Kidney (tissue), 22 donors: ENCODE measurements around the gene URM1. TPM values are rescaled to one million over a fixed set of nuclear protein-coding genes. Genes with fewer than 3 reads are reported as not detected.

ENCODE experiments used
- DNase-seq, 5 donors: peaks; one replicate each; pipeline ENCODE4 v3.0.0-alpha.2; 2013 to 2020
- FAIRE-seq: peaks from 2 replicates; lab custom pipeline; 2012; peaks lifted over from hg19 to GRCh38; lab: Jason Lieb, UNC
- H3K27ac ChIP-seq, 2 donors: one replicate each; pipeline ENCODE4 v1.7.0; 2013; ENCODE audit warnings: low read depth in 2 of 2, low read length in 2 of 2, inconsistent platforms in 1 of 2
- H3K27me3 ChIP-seq: one replicate; pipeline ENCODE4 v1.7.1; 2013; ENCODE audit warnings: low read length, inconsistent platforms; ENCODE audit not compliant: control insufficient read depth, insufficient read depth
- H3K36me3 ChIP-seq, 3 donors: one replicate each; pipeline versions ENCODE4 v1.7.0 to v1.7.1; 2013; ENCODE audit warnings: low read length in 3 of 3, control low read depth in 1 of 3, inconsistent platforms in 1 of 3; ENCODE audit not compliant: insufficient read depth in 3 of 3, control insufficient read depth in 2 of 3
- H3K4me1 ChIP-seq, 3 donors: one replicate each; pipeline versions ENCODE4 v1.7.0 to v1.7.1; 2013; ENCODE audit warnings: low read length in 3 of 3, inconsistent platforms in 1 of 3, low read depth in 1 of 3; ENCODE audit not compliant: control insufficient read depth in 2 of 3, insufficient read depth in 2 of 3
- H3K4me3 ChIP-seq, 3 donors: one replicate each; pipeline versions ENCODE4 v1.7.0 to v1.8.1; 2013; ENCODE audit warnings: low read length in 3 of 3, control low read depth in 1 of 3, inconsistent platforms in 1 of 3
- H3K9ac ChIP-seq, 3 donors: one replicate each; pipeline versions ENCODE4 v1.7.0 to v1.7.1; 2013; ENCODE audit warnings: low read length in 3 of 3, control low read depth in 1 of 3, inconsistent platforms in 1 of 3
- H3K9me3 ChIP-seq, 3 donors: one replicate each; pipeline versions ENCODE4 v1.7.0 to v1.7.1; 2013; ENCODE audit warnings: low read length in 3 of 3, control low read depth in 1 of 3, inconsistent platforms in 1 of 3; ENCODE audit not compliant: control insufficient read depth in 2 of 3, insufficient read depth in 1 of 3
- intact Hi-C: fragments of 100-400 bp; cut with DNase I; formaldehyde crosslinking; loops from one replicate; pipeline ENCODE4 v1.11.1; 2022
- long read RNA-seq, 10 donors: library from polyadenylated mRNA in 1 of 10; unstranded in 1 of 10; transcript quantifications; one replicate each; pipeline ENCODE4 v2.0.0 and lab custom pipeline, GENCODE V29; 2021 to 2026
- polyA plus RNA-seq: library from polyadenylated mRNA; stranded (reverse); fragments of 350-450 nt; fragmentation: Illumina TruSeq; extraction: RNeasy Lipid Tissue Mini Kit (QIAGEN cat#74804); gene quantifications from one replicate; pipeline ENCODE4 v1.2.3, GENCODE V29; 2014; ENCODE audit warnings: low read depth, low replicate concordance; ENCODE audit not compliant: insufficient read depth
- total RNA-seq: library from RNA; stranded (reverse); fragmentation: NEBNext Ultra II Directional; extraction: Animal tissue kit (Norgen Biotek cat#: 25700); gene quantifications from one replicate; pipeline ENCODE4 v1.2.1, GENCODE V29; 2021
- TF ChIP-seq, protein P1 (sequence below): IDR thresholded peaks from 3 replicates; pipeline ENCODE4 v1.5.1; 2012; ENCODE audit warnings: mild to moderate bottlenecking, moderate library complexity, borderline replicate concordance; ENCODE audit not compliant: insufficient read depth; ENCODE audit errors: extremely low read depth
- donor health status: control.
- donor health status: control.
- donor health status: control.
- donor health status: control.
- donor health status: control.
- donor health status: DM: yes; HTN: yes; CAD: no.
- donor health status: Normal renal cell carcinoma (clear cell type).

URM1 gene
- total RNA-seq (55.2 TPM), polyA plus RNA-seq (55.9 TPM)
- long read RNA-seq, donor 1, transcript URM1-203 (5 exons, 2,650 nt), result major isoform, 19 of 21 reads
- long read RNA-seq, donor 1, partial matches to known transcripts, result 0 of 21 reads
- long read RNA-seq, donor 1, other reads (novel, unspliced or antisense), result 0 of 21 reads
- long read RNA-seq, donor 2, transcript URM1-203 (5 exons, 2,650 nt), result major isoform, 15 of 26 reads
- long read RNA-seq, donor 2, partial matches to known transcripts, result 9 of 26 reads
- long read RNA-seq, donor 2, other reads (novel, unspliced or antisense), result 0 of 26 reads
- long read RNA-seq, donor 3, transcript URM1-203 (5 exons, 2,650 nt), result major isoform, 25 of 63 reads
- long read RNA-seq, donor 3, partial matches to known transcripts, result 35 of 63 reads
- long read RNA-seq, donor 3, other reads (novel, unspliced or antisense), result 0 of 63 reads
- long read RNA-seq, donor 4, transcript URM1-203 (5 exons, 2,650 nt), result major isoform, 22 of 54 reads
- long read RNA-seq, donor 4, partial matches to known transcripts, result 29 of 54 reads
- long read RNA-seq, donor 4, other reads (novel, unspliced or antisense), result 0 of 54 reads
- long read RNA-seq, donor 5, partial matches to known transcripts, result 0 of 2 reads
- long read RNA-seq, donor 5, other reads (novel, unspliced or antisense), result 0 of 2 reads
- long read RNA-seq, donor 6, transcript URM1-203 (5 exons, 2,650 nt), result major isoform, 40 of 113 reads
- long read RNA-seq, donor 6, partial matches to known transcripts, result 69 of 113 reads
- long read RNA-seq, donor 6, other reads (novel, unspliced or antisense), result 0 of 113 reads
- long read RNA-seq, donor 7, transcript URM1-203 (5 exons, 2,650 nt), result major isoform, 6 of 15 reads
- long read RNA-seq, donor 7, partial matches to known transcripts, result 2 of 15 reads
- long read RNA-seq, donor 7, other reads (novel, unspliced or antisense), result 6 of 15 reads
- long read RNA-seq, donor 8, transcript URM1-203 (5 exons, 2,650 nt), result major isoform, 24 of 26 reads
- long read RNA-seq, donor 8, partial matches to known transcripts, result 0 of 26 reads
- long read RNA-seq, donor 8, other reads (novel, unspliced or antisense), result 0 of 26 reads
- long read RNA-seq, donor 9, transcript URM1-203 (5 exons, 2,650 nt), result major isoform, 21 of 40 reads
- long read RNA-seq, donor 9, partial matches to known transcripts, result 18 of 40 reads
- long read RNA-seq, donor 9, other reads (novel, unspliced or antisense), result 0 of 40 reads
- long read RNA-seq, donor 10, transcript URM1-203 (5 exons, 2,650 nt), result major isoform, 13 of 62 reads
- long read RNA-seq, donor 10, partial matches to known transcripts, result 46 of 62 reads
- long read RNA-seq, donor 10, other reads (novel, unspliced or antisense), result 0 of 62 reads

DNA sequence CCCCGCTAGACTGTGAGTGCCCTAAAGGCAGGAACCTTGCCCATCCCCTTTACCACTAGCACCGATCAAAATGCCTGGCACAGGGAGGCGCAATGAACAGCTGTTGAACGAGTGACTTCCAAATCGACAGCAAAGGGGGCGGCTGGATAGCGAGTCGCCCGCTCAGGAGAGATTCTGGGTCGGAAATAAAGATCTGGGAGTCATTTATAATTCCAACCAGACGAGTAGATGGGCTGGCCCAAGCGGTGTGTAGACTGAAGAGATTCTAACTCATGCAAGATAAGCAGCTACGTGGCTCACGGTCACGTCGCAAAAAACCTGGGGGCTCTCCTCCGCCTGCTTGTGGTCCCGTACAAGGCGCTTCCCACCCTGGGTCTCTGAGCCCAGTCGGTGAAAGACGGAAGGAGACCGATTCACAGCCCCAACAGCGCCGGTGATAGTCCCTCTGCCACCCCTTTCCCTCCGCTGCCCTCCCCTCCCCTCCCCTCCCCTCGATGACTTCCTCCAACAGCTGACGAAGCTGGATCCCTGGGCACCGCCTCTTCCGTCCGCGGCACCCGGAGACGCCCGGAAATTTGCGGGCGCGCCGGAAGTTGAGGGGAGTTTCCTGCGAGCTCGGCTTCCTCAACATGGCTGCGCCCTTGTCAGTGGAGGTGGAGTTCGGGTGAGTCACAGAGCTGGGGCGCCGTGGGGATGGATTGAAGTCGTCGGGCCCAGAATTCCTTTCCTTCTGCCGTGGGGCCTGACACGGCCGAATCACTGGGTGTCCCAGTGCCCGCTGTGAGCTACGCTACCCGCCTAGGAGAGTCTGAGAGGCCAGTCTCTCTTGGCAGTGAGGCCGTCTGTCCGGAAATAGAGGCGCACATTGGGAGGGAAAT, at the start of gene URM1:
Gene URM1 (plus strand): TSS at position 623 of the 878 bp plus-strand sequence. CDS start 7 bp downstream, at position 630.
- FAIRE-seq, result no peak
- H3K36me3 ChIP-seq, result no peaks in the 10 kb centered on the region

DNA sequence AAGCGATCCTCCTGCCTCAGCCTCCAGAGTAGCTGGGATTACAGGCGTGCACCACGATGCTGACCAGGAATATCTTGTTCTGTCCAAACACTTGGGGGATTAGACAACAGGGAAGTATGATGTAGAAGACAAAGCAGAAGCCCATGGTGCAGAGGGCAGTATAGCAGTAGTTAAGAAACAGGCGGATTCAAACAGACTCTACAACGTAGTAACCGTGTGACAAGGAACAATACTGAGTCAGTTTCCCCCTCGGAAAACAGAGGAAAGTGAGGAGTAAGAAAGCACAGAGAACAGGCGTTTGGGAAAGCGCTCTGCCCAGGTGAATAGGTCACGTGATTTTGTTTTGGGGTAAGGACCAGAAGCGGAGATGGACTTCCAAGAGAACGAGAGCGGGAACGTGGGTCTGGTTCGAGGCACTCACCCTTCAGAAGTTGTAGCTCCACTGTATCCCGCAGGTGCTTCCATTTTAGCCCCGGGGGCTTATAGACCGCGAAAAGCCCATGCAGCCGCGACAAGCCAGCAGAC, 49.2 kb upstream of the URM1 start:
- no peak for DNase-seq
- intact Hi-C loops, result no loop called here

More for the DNA sequence above, at the start of gene URM1:
- intact Hi-C loops, result no loop called here
- peak within 1 kb of the TSS; percentile 89 to 98 (median 92) for H3K9ac ChIP-seq
- H3K27me3 ChIP-seq, result no peaks in the 10 kb centered on the region
- TF ChIP-seq, protein P1, sequence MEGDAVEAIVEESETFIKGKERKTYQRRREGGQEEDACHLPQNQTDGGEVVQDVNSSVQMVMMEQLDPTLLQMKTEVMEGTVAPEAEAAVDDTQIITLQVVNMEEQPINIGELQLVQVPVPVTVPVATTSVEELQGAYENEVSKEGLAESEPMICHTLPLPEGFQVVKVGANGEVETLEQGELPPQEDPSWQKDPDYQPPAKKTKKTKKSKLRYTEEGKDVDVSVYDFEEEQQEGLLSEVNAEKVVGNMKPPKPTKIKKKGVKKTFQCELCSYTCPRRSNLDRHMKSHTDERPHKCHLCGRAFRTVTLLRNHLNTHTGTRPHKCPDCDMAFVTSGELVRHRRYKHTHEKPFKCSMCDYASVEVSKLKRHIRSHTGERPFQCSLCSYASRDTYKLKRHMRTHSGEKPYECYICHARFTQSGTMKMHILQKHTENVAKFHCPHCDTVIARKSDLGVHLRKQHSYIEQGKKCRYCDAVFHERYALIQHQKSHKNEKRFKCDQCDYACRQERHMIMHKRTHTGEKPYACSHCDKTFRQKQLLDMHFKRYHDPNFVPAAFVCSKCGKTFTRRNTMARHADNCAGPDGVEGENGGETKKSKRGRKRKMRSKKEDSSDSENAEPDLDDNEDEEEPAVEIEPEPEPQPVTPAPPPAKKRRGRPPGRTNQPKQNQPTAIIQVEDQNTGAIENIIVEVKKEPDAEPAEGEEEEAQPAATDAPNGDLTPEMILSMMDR, result no peak
- peak within 1 kb of the TSS; percentile 97 to 100 (median 99) for H3K4me3 ChIP-seq
- peaks cover 0 to 12% (median 9%) of the 10 kb centered on the region in 3 donors for H3K4me1 ChIP-seq
- H3K27ac ChIP-seq, result peak within 1 kb of the TSS; percentile 75 to 87
- DNase-seq, result peak; percentile 96 to 99 (median 98)
- no peaks in the 10 kb centered on the region for H3K9me3 ChIP-seq

More for the DNA sequence above, 49.2 kb upstream of the URM1 start:
- Histone ChIP-seq H3K4me1 (peaks cover 0 to 18% (median 11%) of the 10 kb centered on the region in 3 donors), H3K36me3 (peaks cover 6 to 24% (median 17%) of the 10 kb centered on the region in 3 donors), H3K9ac (peak overlapping the region; percentile 93 to 100 (median 94)), H3K4me3 (peak overlapping the region; percentile 89 to 100 (median 100)), H3K27ac (peak overlapping the region in 1 of 2 donors; percentile 96), H3K9me3 (no peaks in the 10 kb centered on the region), H3K27me3 (no peaks in the 10 kb centered on the region)
- TF ChIP-seq, protein P1, result no peak
- FAIRE-seq, result no peak
